Activated CD4-positive, CD25-positive, alpha-beta regulatory T cell treated with anti-CD3 and anti-CD28 coated beads, Interleukin-2, amount 50 U/mL, for 72 hours (primary cell): Measurements from ENCODE around the gene VASH2.
"Not testable (repeated sequence)": the region's sequence is repeated elsewhere in the genome, so short reads cannot be mapped to it uniquely, and the experiment has no call there.

Experiments used
- DNase-seq: peaks from one replicate; pipeline ENCODE4 v3.0.0; 2021

The VASH2 gene

DNA sequence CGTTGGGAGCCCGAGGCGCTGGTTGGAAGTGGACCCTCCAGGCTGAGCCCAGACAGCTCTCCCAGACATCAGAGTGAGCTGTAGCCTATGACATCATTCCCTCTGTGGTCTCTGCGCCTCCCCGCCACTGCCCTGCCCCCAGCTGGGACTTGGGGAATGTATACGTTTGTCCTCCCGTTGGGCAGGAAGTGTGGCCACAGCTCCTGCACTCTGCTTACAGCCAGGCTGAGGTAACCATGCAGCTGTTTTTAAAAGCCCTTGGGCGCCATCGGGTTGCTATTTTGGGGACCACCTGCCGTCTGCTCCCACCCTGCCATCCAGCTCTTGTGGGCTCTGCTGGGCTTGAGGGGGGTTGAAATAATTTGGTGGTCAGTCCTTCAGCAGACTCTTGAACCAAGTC, 7.8 kb downstream of the VASH2 start:
- DNase-seq: no peak

GRCh38 chr1:212959266-212960220, 9.2 kb downstream of the VASH2 start:
- DNase-seq: no peak

GRCh38 chr1:212960932-212961331, 10.6 kb downstream of the VASH2 start:
- DNase-seq: no peak

- DNase-seq: no peak
Measured at GRCh38 chr1:212962509-212962908, 12.2 kb downstream of the VASH2 start.

- no peak for DNase-seq
Measured at GRCh38 chr1:212964102-212964501, 13.8 kb downstream of the VASH2 start.

DNA sequence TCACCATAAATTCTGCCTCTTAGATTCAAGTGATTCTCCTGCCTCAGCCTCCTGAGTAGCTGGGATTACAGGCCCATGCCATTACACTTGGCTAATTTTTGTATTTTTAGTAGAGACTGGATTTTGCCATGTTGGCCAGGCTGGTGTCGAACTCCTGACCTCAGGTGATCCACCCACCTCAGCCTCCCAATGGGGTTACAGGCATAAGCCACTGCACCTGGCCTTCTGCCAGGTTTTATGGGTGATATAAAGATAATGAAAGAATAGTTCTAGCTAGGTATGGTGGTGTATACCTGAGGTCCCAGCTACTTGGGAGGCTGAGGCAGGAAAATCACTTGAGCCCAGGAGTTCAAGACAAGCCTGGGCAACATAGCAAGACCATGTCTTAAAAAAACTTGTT, 14.7 kb downstream of the VASH2 start:
- not testable (repeated sequence) for DNase-seq

DNA sequence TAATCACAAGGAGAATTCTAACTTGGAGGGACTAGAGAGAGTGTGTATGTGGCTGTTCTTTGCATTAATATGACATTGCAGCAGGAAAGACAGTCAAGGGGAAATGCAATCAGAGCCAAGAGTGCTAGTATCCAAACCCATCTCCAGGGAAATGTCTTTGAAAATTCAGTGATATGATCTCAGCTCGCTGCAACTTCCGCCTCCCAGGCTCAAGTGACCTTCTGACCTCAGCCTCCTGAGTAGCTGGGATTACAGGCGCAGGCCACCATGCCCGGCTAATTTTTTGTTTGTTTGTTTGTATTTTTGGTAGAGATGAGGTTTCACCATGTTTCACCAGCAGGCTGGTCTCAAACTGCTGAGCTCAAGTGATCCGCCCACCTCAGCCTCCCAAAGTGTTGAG, 16.3 kb downstream of the VASH2 start:
- DNase-seq: no peak

- no peak for DNase-seq
Measured at GRCh38 chr1:212967801-212968200, 17.5 kb downstream of the VASH2 start.

- DNase-seq: no peak
Measured at GRCh38 chr1:212968368-212968863, 18.1 kb downstream of the VASH2 start.

- DNase-seq: no peak
Measured at GRCh38 chr1:212970085-212970484, 19.7 kb downstream of the VASH2 start.

DNA sequence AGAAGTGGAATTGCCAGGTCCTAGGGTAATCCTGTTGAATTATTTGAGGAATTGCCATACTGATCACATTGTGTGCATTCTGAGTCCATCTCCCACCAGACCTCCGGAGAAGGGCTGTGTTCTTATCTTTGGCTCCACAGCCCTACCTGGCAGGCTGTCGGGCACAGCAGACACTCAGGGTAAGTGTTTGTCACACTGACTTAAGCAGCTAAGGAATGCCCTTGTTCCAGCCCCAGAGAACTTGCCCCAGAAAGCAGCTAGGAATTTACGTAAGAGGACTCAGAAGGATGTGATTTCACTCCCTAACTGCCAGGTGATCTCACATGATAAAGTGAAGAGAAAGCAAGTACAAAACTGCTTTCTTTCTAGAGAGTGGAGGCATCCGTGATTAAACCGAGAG, 21.0 kb downstream of the VASH2 start:
- DNase-seq: no peak

GRCh38 chr1:212973426-212973825, 23.1 kb downstream of the VASH2 start:
- DNase-seq: no peak

DNA sequence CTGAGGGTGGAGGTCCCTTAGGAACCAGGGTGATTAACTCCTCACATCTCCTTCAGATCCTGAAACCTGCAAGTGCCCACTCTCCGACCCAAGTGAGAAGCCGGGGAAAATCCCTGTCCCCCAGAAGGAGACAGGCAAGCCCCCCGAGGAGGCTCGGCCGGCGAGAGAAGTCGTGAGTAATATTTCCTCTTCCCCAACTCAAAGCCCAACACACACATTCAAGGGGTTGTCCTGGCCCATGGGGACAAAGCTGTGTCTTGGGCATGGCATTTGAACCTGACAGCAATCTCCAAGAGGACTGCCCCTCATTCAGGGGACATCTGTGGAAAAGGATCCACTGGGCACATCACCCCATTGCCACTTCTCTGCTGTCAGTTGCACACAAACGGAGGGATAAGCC, 23.6 kb downstream of the VASH2 start:
- DNase-seq: no peak

- no peak for DNase-seq
Measured at GRCh38 chr1:212974711-212975110, 24.4 kb downstream of the VASH2 start.

DNA sequence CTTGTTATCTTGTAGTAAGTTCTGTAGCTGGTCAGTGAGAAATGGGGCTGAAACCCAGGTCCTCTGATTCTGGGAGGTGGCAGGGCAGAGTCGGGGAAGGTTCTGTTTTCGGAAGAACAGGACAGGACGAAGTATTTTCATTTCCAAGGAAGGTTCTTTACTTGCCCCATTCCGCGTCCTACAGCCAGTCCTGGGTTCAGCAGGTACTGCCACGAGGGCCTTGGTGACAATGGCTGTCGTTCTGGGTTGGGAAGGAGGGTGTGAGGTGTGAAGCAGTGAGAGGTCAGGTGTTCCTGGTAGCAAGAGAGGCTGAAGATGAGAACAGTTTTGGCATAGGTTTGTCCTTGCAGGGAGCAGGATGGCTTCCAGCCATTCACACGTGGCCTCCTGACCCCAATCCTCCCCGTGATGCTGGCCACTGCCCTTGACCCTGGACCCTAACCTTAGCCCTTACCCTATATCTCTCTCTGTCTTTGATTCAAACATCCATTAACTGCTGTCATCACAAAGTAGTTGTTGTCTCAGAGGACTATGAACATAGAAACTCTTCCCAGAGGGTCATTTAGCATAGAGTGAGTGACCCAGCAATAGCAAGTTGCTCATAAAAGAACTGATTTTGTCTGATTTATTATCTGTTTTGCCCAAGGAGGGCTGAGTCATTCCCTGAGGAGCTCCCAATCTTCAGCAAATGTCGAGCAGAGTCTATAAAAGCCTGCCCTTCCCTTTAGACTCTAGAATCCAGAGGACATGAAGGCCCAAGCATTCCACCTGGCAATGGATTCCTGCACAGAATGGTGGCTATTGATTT, 25.0 kb downstream of the VASH2 start:
- no peak for DNase-seq

DNA sequence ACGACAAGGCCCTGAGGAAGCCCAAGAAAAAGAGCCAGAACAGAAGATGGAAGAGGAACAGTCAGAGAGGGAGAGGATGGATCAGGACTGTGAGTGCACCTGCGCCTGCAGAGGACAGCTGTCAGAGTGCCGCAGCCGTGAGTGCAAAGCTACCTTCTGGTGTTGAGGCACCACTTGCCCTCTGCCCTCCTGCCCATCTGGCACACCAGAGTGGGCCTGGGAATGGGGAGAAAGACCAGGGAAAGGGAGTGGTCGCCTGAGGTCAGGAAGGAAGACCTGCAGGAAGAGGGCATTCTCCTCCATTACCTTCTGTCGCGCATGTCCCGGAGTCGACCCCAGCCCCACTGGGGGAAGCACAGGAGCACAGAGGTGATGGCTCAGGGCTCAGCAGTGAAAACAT, 26.2 kb downstream of the VASH2 start:
- DNase-seq: no peak

- DNase-seq: no peak
Measured at GRCh38 chr1:212977781-212978645, 27.7 kb downstream of the VASH2 start.

DNA sequence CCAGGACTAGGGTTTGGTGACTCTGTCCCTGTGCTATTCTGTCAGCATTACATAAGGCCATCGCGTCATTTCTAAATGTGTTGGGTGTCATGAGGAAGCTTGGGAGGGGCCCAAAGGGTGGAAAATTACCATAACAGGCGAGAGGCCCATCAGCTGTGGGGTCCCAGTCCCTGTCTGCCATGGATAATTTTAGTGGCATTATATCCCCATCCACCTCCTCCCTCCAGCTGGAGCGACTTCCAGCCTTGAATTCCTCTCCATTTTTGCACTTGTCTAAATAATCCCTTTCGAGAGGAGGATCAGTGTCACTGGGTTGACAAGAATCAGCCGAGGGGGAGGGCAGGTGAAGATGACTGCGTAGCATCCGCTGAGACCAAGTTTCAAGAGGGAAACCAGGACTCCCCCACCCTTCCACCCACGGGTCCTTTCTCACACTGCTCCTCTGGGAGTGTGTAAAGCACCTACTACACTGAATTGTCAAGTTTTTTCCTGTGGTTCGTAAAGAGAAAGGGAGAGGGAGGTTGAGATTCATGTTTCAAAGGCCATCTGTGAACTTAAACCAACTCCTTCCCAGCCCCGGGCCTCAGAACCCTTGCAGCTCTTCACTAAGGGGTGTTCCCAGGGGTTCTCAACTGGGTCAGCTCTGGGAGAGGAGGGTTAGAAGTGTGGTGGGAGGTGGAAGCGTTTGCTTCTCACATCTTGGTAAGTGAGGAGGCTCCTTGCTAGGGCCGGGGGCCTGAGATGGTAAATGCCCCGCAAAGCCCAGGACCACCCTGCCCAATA, 29.2 kb downstream of the VASH2 start:
- DNase-seq: no peak

- no peak for DNase-seq
Measured at GRCh38 chr1:212980123-212980785, 29.9 kb downstream of the VASH2 start.

DNA sequence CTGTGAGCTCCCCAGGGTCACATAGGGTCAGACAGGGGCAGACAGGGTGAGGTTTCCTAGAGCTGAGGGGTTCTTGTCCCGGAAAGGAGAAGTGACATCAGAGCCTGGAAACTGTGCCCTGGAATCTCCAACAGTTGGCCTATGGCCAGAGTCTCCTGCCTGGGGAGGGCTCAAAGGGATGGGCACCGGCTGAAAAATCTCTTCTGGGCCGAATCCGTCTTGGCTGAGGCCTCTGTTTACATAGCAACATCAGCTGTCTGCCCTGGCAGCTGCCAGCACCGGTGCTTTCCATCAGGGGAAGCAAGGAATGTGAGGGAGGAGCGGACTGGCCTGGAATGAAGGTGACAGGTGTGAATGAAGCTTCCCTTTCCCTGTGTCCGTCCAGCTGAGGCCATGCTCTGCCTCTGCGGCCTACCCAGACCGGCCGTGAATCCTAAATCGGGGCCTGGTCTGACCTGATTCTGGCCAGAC, 30.7 kb downstream of the VASH2 start:
- DNase-seq: no peak
